H1 (cell line): ENCODE data around the gene PIK3R1. TPM values are rescaled to one million over a fixed set of nuclear protein-coding genes. Genes with fewer than 3 reads are reported as not detected.

ENCODE experiments used
- CTCF ChIA-PET: fragments of 300-600 bp; sonication (Branson Sonifier 250); formaldehyde crosslinking; loops from one replicate; lab custom pipeline; 2021; ENCODE audit not compliant: partially characterized antibody; lab: Charles Lee
- POLR2A ChIA-PET: fragments of 300-600 bp; sonication (Branson Sonifier 250); formaldehyde crosslinking; loops from one replicate; lab custom pipeline; 2021; ENCODE audit warnings: inconsistent platforms; ENCODE audit not compliant: partially characterized antibody; lab: Charles Lee
- DNase-seq, 2 experiments: peaks; one replicate each; pipeline versions ENCODE4 v3.0.0 to v3.0.0-alpha.2; 2010 to 2022; ENCODE audit warnings: low spot score in 2 of 2, low read depth in 1 of 2, mixed read lengths in 1 of 2
- FAIRE-seq: peaks from 2 replicates; lab custom pipeline; 2011; peaks lifted over from hg19 to GRCh38; lab: Jason Lieb, UNC
- H2AFZ ChIP-seq: 2 replicates; pipeline ENCODE4 v1.8.1; 2012; ENCODE audit warnings: low read length, inconsistent platforms
- H2AK5ac ChIP-seq: 2 replicates; pipeline ENCODE4 v1.6.1; 2013; ENCODE audit warnings: low read depth, low read length
- H2BK120ac ChIP-seq: replicated peaks from 2 replicates; pipeline ENCODE3; 2013; ENCODE audit warnings: low read depth, low read length, inconsistent platforms
- H2BK12ac ChIP-seq: 2 replicates; pipeline ENCODE4 v1.6.1; 2013; ENCODE audit warnings: low read depth, low read length
- H2BK15ac ChIP-seq: 2 replicates; pipeline ENCODE4 v1.6.1; 2013; ENCODE audit warnings: low read length
- H2BK20ac ChIP-seq: 2 replicates; pipeline ENCODE4 v1.6.1; 2013; ENCODE audit warnings: low read length
- H2BK5ac ChIP-seq: 2 replicates; pipeline ENCODE4 v1.6.1; 2013; ENCODE audit warnings: low read depth, low read length
- H3K14ac ChIP-seq: 2 replicates; pipeline ENCODE4 v1.6.1; 2013; ENCODE audit warnings: inconsistent platforms; ENCODE audit not compliant: insufficient read length
- H3K18ac ChIP-seq: 2 replicates; pipeline ENCODE4 v1.6.1; 2013; ENCODE audit warnings: low read length; ENCODE audit errors: extremely low read depth
- H3K23ac ChIP-seq: 2 replicates; pipeline ENCODE4 v1.6.1; 2013; ENCODE audit warnings: inconsistent platforms; ENCODE audit not compliant: insufficient read length
- H3K23me2 ChIP-seq: 2 replicates; pipeline ENCODE4 v1.6.1; 2013; ENCODE audit warnings: low read depth, low read length
- H3K27ac ChIP-seq: 2 replicates; pipeline ENCODE4 v1.6.1; 2011; ENCODE audit warnings: low read depth, low read length, inconsistent platforms
- H3K27me3 ChIP-seq, 4 experiments: replicated peaks in 1 of 4; 1 replicate in 1 of 4; 2 replicates in 3 of 4; pipeline versions ENCODE4 v1.6.1 to v1.8.1; 2011 to 2013; ENCODE audit warnings: low read length in 3 of 4, mild to moderate bottlenecking in 3 of 4, inconsistent platforms in 2 of 4, mixed read lengths in 2 of 4, moderate library complexity in 1 of 4; ENCODE audit not compliant: control insufficient read depth in 3 of 4, insufficient read depth in 3 of 4; ENCODE audit errors: extremely low read depth in 1 of 4
- H3K36me3 ChIP-seq, 4 experiments: 2 replicates each; pipeline versions ENCODE4 v1.6.1 to v1.8.1; 2011 to 2013; ENCODE audit warnings: mild to moderate bottlenecking in 4 of 4, low read length in 3 of 4, moderate library complexity in 2 of 4, control low read depth in 1 of 4, inconsistent platforms in 1 of 4; ENCODE audit not compliant: insufficient read depth in 4 of 4, control insufficient read depth in 2 of 4
- H3K4ac ChIP-seq: replicated peaks from 2 replicates; pipeline ENCODE3; 2013; ENCODE audit warnings: low read length, low read depth, mixed read lengths, inconsistent platforms; ENCODE audit not compliant: insufficient read length
- H3K4me1 ChIP-seq, 4 experiments: replicated peaks in 1 of 4; 1 replicate in 1 of 4; 2 replicates in 3 of 4; pipeline versions ENCODE4 v1.6.1 to v1.8.1; 2011 to 2013; ENCODE audit warnings: low read length in 3 of 4, inconsistent platforms in 2 of 4, mixed read lengths in 1 of 4; ENCODE audit not compliant: insufficient read depth in 4 of 4, control insufficient read depth in 3 of 4
- H3K4me2 ChIP-seq, 2 experiments: 2 replicates each; pipeline versions ENCODE4 v1.6.1 to v1.8.1; 2011 to 2013; ENCODE audit warnings: low read depth in 2 of 2, low read length in 2 of 2, control low read depth in 1 of 2, inconsistent platforms in 1 of 2, mild to moderate bottlenecking in 1 of 2; ENCODE audit not compliant: insufficient read depth in 1 of 2
- H3K4me3 ChIP-seq, 4 experiments: fragments of 200-600, 300-600 bp in 1 of 4; sonication (generic), shearing (Covaris generic), sonication (Bioruptor Twin) in 1 of 4; 2 replicates each; pipeline versions ENCODE4 v1.5.1 to v1.8.1; 2011 to 2016; ENCODE audit warnings: low read length in 4 of 4, low read depth in 3 of 4, control low read depth in 2 of 4, inconsistent platforms in 2 of 4, mild to moderate bottlenecking in 2 of 4, mixed read lengths in 1 of 4, moderate library complexity in 1 of 4; ENCODE audit not compliant: insufficient read depth in 2 of 4; ENCODE audit errors: extremely low read depth in 1 of 4
- H3K56ac ChIP-seq: replicated peaks from 2 replicates; pipeline ENCODE3; 2013; ENCODE audit warnings: low read depth, mild to moderate bottlenecking, mixed read lengths, low read length, inconsistent platforms; ENCODE audit not compliant: insufficient read length
- H3K79me1 ChIP-seq: 2 replicates; pipeline ENCODE4 v1.6.1; 2013; ENCODE audit warnings: low read depth, low read length, control low read depth
- H3K79me2 ChIP-seq, 2 experiments: 2 replicates each; pipeline versions ENCODE4 v1.6.1 to v1.8.1; 2012 to 2013; ENCODE audit warnings: low read length in 2 of 2, mild to moderate bottlenecking in 2 of 2, inconsistent platforms in 1 of 2; ENCODE audit not compliant: insufficient read depth in 2 of 2, control insufficient read depth in 1 of 2
- H3K9ac ChIP-seq, 4 experiments: replicated peaks in 1 of 4; 1 replicate in 1 of 4; 2 replicates in 3 of 4; pipeline versions ENCODE4 v1.6.1 to v1.8.1; 2011 to 2013; ENCODE audit warnings: low read depth in 3 of 4, low read length in 3 of 4, control low read depth in 2 of 4, mild to moderate bottlenecking in 2 of 4, moderate library complexity in 2 of 4, inconsistent platforms in 1 of 4; ENCODE audit errors: extremely low read depth in 1 of 4
- H3K9me3 ChIP-seq, 2 experiments: 2 replicates each; pipeline versions ENCODE4 v1.6.1 to v1.8.1; 2012 to 2013; ENCODE audit warnings: mild to moderate bottlenecking in 2 of 2, moderate library complexity in 2 of 2, control low read depth in 1 of 2, inconsistent platforms in 1 of 2, low read depth in 1 of 2, low read length in 1 of 2, mixed read lengths in 1 of 2; ENCODE audit not compliant: insufficient read depth in 2 of 2
- H4K20me1 ChIP-seq, 2 experiments: replicated peaks in 1 of 2; 2 replicates each; pipeline versions ENCODE3 to v1.8.1; 2011 to 2013; ENCODE audit warnings: inconsistent platforms in 2 of 2, low read length in 2 of 2, mild to moderate bottlenecking in 1 of 2; ENCODE audit not compliant: insufficient read depth in 2 of 2, control insufficient read depth in 1 of 2
- H4K5ac ChIP-seq: 2 replicates; pipeline ENCODE4 v1.6.1; 2013; ENCODE audit warnings: low read length, low read depth, mixed read lengths, inconsistent platforms; ENCODE audit not compliant: insufficient read length
- H4K8ac ChIP-seq: 2 replicates; pipeline ENCODE4 v1.8.0; 2013; ENCODE audit warnings: mild to moderate bottlenecking, moderate library complexity, low read length, inconsistent platforms; ENCODE audit not compliant: insufficient read depth; ENCODE audit errors: extremely low read depth
- H4K91ac ChIP-seq: replicated peaks from 2 replicates; pipeline ENCODE3; 2013; ENCODE audit warnings: low read length, mixed read lengths, inconsistent platforms; ENCODE audit not compliant: insufficient read length
- BRCA1 ChIP-seq: IDR thresholded peaks from 2 replicates; pipeline ENCODE4 v1.6.1; 2012; ENCODE audit warnings: low read depth, low read length, improper control_type of control experiment
- SAP30 ChIP-seq: fragments of 300-600 bp; sonication (generic); IDR thresholded peaks from 2 replicates; pipeline ENCODE4 v1.7.1; 2012; ENCODE audit warnings: low read length, moderate library complexity, mild to moderate bottlenecking, inconsistent platforms; ENCODE audit not compliant: insufficient read depth, insufficient replicate concordance
- SP2 ChIP-seq: IDR thresholded peaks from 2 replicates; pipeline ENCODE4 v1.6.1; 2012; ENCODE audit warnings: mild to moderate bottlenecking, low read length, inconsistent platforms
- WGBS, 2 experiments: shearing (Covaris generic) in 1 of 2; methylation state at CpG; one replicate each; pipeline versions ENCODE4 v1.1.6 to v1.1.7; 2013 to 2015; ENCODE audit warnings: low lambda C conversion rate in 2 of 2, mixed read lengths in 2 of 2, inconsistent platforms in 1 of 2, low coverage in 1 of 2, missing lambda C conversion rate in 1 of 2; ENCODE audit not compliant: insufficient replicate concordance in 2 of 2, insufficient coverage in 1 of 2, insufficient read length in 1 of 2; ENCODE audit errors: extremely low coverage in 1 of 2, missing lambda C conversion rate in 1 of 2; 5-methylcytosine and 5-hydroxymethylcytosine counted together
- polyA plus RNA-seq, 7 experiments: library from polyadenylated mRNA; depleted of rRNA in 3 of 7; stranded (reverse) in 5 of 7; unstranded in 2 of 7; fragments of >200 nt in 5 of 7; fragments of 200-250 nt in 2 of 7; gene quantifications; 1 replicate in 5 of 7; 2 replicates in 1 of 7; 4 replicates in 1 of 7; pipeline versions ENCODE4 v1.2.1 to v1.2.3, GENCODE V29; 2011 to 2013; ENCODE audit warnings: missing spikeins in 2 of 7, mixed read lengths in 2 of 7
- total RNA-seq: library from RNA; stranded (reverse); fragmentation: NEBNext Ultra II Directional; extraction: Animal tissue kit (Norgen Biotek cat#: 25700); gene quantifications from 2 replicates; pipeline ENCODE4 v1.2.1, GENCODE V29; 2021

Gene PIK3R1
- total and polyA plus RNA-seq, 2 of the 8 experiments (the other 6 are each of a cell fraction or from before 2014, with no cell fraction given), result 2.3 to 13.7 TPM

DNA sequence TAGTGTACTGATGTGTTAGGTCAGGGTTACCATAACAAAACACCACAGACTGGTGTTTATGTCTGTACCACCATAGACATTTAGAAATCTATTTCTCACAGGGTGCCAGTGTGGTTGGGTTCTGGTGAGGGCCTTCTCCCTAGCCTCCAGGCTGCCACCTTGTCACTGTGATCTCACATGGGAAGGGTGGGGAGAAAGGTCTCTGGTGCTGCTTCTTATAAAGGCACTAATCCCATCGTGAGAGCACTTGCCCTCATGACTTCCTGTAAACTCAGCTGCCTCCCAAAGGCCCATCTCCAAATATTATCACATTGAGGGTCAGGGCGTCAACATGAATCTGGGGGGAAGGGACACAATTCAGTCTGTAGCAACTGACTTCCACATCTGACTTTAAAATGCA is 49.8 kb downstream of the PIK3R1 start:
- H4K91ac ChIP-seq, result no peak overlapping the region
- POLR2A ChIA-PET, result no interaction called here
- H4K5ac ChIP-seq, result no peak overlapping the region
- H3K23me2 ChIP-seq, result no peaks in the 10 kb centered on the region
- no peak overlapping the region for H3K56ac ChIP-seq
- H2AFZ ChIP-seq, result no peak overlapping the region
- no peak overlapping the region for H2AK5ac ChIP-seq
- H3K79me2 ChIP-seq, result no peaks in the 10 kb centered on the region
- no peak overlapping the region for H3K23ac ChIP-seq
- H3K36me3 ChIP-seq, result no peaks in the 10 kb centered on the region
- no peak overlapping the region for H3K4me2 ChIP-seq
- no peaks in the 10 kb centered on the region for H3K79me1 ChIP-seq
- H2BK120ac ChIP-seq, result no peak overlapping the region
- DNase-seq, result no peak
- no peaks in the 10 kb centered on the region for H3K4me1 ChIP-seq
- H4K20me1 ChIP-seq, result no peaks in the 10 kb centered on the region
- CTCF ChIA-PET, result interaction anchor here (1.9 kb wide), 1 partner anchor 13 kb away, joined by 5 read pairs; no protein-coding TSS in a partner anchor
- no peak overlapping the region for H3K14ac ChIP-seq
- H2BK12ac ChIP-seq, result no peak overlapping the region
- peaks cover 0 to 2% of the 10 kb centered on the region in 2 experiments; a peak in 1 of 4 replicates for H3K9me3 ChIP-seq
- FAIRE-seq, result no peak
- no peak overlapping the region for H3K4ac ChIP-seq
- no peak overlapping the region for H4K8ac ChIP-seq
- WGBS, 2 experiments, result 88% methylated on average over 2 of the region's 2 CpGs; no CpG with 5 or more reads in 1 of the 2 experiments
- H3K27ac ChIP-seq, result no peak overlapping the region
- H2BK20ac ChIP-seq, result no peak overlapping the region
- no peak overlapping the region for H3K18ac ChIP-seq
- no peak overlapping the region for H2BK15ac ChIP-seq
- H2BK5ac ChIP-seq, result no peak overlapping the region
- H3K9ac ChIP-seq, result no peak overlapping the region
- H3K4me3 ChIP-seq, result no peak overlapping the region
- H3K27me3 ChIP-seq, result no peaks in the 10 kb centered on the region
- no peak for TF ChIP-seq BRCA1
- no peak for TF ChIP-seq SP2
- TF ChIP-seq SAP30, result no peak
